HEK293T (cell line): Measurements from ENCODE around the gene NGRN.

ENCODE experiments used
- BHLHE40 ChIP-seq: fragments of 450-650 bp; IDR thresholded peaks from 2 replicates; pipeline ENCODE4 v1.6.1; 2016; ENCODE audit warnings: mild to moderate bottlenecking, moderate library complexity, borderline replicate concordance
- CTBP1 ChIP-seq: fragments of 450-650 bp; IDR thresholded peaks from 2 replicates; pipeline ENCODE4 v1.6.1; 2016; ENCODE audit warnings: borderline replicate concordance
- ELF4 ChIP-seq: fragments of 450-650 bp; IDR thresholded peaks from 2 replicates; pipeline ENCODE4 v1.6.1; 2017; ENCODE audit warnings: antibody characterized with exemption
- FOXM1 ChIP-seq: fragments of 450-650 bp; IDR thresholded peaks from 2 replicates; pipeline ENCODE4 v1.6.1; 2017; ENCODE audit warnings: mild to moderate bottlenecking, borderline replicate concordance
- HDGF ChIP-seq: fragments of 450-650 bp; IDR thresholded peaks from 2 replicates; pipeline ENCODE4 v1.6.1; 2017; ENCODE audit warnings: antibody characterized with exemption, borderline replicate concordance
- LEF1 ChIP-seq: fragments of 450-650 bp; IDR thresholded peaks from 2 replicates; pipeline ENCODE4 v1.6.1; 2017; ENCODE audit warnings: mild to moderate bottlenecking, borderline replicate concordance
- NFRKB ChIP-seq: fragments of 450-650 bp; IDR thresholded peaks from 2 replicates; pipeline ENCODE4 v1.6.1; 2016; ENCODE audit warnings: mild to moderate bottlenecking, moderate library complexity
- SUZ12 ChIP-seq: fragments of 450-650 bp; IDR thresholded peaks from 2 replicates; pipeline ENCODE4 v1.6.1; 2016; ENCODE audit warnings: mild to moderate bottlenecking

- TF ChIP-seq LEF1: no peak
- TF ChIP-seq NFRKB: no peak
- TF ChIP-seq HDGF: no peak
- TF ChIP-seq FOXM1: no peak
- no peak for TF ChIP-seq ELF4
- TF ChIP-seq BHLHE40: no peak
- TF ChIP-seq SUZ12: no peak
- no peak for TF ChIP-seq CTBP1
Observed at GRCh38 chr15:90306560-90306959, 41.1 kb downstream of the NGRN start.
